Left renal pelvis (tissue), 4 donors: Measurements from ENCODE around the gene NMT1. TPM values are rescaled to one million over a fixed set of nuclear protein-coding genes. Genes with fewer than 3 reads are reported as not detected.

Experiments
- DNase-seq, 4 donors: peaks; one replicate each; pipeline ENCODE4 v3.0.0-alpha.2; 2013; ENCODE audit warnings: low read depth in 4 of 4, low spot score in 3 of 4
- polyA plus RNA-seq, 4 donors: library from polyadenylated mRNA; unstranded; fragments of 120-200 nt; gene quantifications; one replicate each; pipeline ENCODE4 v1.2.1, GENCODE V29; 2013; ENCODE audit not compliant: insufficient read length in 4 of 4

Gene NMT1
- polyA plus RNA-seq, 4 donors: 53.6 to 83.3 (median 65.3) TPM

DNA sequence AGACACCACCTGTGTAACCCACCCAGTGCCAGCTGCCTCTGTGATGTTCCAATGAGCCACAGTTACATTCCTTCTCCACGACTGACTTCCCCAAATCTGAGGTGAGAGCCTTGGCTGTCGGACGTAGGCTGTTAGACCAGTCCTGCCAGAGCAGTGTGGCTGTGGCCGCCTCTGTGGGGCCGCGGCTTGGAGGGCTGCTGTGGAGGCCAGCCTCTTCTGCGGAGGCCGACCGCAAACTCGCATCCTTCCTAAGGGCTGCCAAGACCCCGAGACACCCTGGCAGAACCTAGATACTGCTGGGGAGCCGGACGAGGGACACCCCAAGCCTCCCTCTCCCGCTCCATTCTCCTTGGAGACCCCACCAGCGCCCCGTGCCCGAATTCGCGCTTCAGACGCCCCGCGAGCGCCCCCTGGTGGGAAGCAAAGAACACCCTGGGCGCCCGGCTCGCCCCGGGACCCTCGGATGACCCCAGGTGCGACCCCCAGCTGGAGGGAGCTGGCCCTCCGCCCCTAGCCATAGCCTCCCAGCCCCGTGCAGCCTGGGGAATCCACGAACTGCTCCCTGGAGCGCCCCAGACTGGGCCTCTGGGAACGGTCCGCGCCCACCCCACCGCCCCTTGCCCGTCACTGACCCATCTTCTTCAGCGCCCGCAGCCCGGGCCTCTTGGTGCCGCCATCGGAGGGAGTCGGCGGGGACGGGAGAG, 70.7 kb downstream of the NMT1 start:
- no peak for DNase-seq

DNA sequence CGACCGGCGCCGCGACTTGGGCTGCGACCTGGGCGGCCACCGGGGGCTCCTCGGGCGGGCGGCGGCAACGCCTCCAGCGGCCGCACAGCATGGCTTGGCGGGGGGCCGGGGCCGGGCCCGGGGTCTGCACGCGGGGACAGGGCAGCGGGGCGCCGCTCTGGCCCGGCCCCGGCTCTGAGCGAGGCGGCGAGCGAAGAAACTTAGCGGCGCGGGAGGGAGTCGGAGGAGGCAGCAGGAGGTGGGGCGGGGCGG, 71.1 kb downstream of the NMT1 start, which contains the start of gene PLCD3:
Gene PLCD3, minus strand, starts transcription at position 196 of the 252 bp plus-strand sequence. Its CDS starts 105 bp downstream, at position 91.
- DNase-seq: no peak

DNA sequence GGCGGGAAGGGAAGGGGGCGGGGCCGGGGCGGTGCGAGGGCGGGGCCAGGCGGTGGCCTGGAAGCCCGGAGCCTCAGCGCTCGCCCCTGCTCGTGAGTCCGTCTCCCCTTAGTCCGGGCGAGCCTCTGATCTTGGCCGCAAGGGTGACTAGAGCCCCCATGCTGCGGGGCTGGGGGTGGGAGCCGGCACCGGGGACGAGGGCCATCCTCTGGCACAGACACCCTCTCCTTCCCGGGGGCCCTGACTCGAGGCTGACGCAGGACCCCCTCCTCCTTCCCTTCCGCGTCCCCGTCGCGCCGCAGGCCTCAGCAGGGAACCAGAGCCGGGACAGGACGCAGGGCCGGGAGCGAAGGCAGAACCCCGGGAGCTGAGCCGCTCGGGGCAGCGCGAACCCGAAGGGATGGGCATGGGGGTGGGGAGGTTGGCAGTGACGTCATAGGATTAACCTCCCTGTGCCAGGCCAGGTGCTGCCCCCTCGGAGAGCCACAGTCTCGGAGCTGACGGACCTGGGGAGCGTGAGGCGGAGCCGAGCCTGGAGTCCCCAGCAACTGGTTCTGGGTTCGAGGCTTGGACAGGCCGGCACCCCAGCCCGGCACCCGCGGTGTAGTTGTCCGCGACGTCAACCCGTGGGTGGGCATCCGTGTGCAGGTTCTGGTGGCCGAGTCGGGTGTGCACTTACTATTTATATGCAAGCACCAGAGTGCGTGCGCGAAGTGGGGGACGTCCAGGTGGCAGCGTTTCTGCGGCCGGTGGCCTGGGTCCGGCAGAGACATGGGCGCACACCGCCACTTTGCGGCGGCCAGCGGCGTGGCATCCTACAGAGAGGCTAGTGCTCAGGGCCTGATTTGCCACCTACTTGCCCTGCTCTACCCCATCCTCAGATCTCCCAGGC, 71.7 kb downstream of the NMT1 start:
- peak in 1 of 4 donors; percentile 62 for DNase-seq

DNA sequence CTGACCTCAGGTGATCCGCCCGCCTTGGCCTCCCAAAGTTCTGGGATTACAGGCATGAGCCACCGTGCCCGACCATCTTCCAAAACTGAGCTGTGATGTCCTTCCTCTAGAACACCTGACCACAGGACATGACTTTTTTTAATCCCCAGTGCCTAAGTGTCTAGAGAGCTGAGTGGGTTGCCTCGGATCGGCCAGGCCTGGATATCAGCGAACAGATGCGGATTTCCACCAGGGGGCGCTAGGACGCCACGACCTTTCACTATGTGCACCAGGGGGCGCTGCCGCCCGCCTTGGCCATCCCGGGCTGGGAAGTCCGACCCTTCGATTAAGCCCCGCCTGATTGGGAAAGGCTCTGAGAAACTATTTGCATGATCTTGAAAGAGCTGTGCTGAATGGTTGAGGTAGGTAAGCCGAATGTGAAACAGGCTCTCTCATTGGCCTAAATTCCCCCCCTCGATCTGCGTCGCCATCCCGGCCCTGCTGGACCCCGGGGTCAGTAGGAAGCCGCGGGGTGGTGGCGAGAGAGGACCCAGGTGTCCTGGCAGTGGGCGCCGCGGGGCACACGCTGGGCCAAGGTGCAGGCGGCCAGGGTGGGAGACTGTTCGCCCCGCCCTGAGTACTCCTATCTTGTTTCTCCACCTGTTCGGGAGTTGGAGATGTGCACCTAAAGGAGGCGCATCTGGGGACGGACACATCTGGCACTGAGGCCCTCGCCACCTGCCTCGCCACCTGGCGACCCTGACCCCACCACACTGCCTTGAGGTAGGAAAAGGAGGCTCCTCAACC, 74.3 kb downstream of the NMT1 start, which contains the start of gene ACBD4:
Gene ACBD4, plus strand, starts transcription at position 496 of the 786 bp plus-strand sequence. CDS start 458 bp downstream, outside the sequence.
- DNase-seq: peak; percentile 89 to 94 (median 92)

DNA sequence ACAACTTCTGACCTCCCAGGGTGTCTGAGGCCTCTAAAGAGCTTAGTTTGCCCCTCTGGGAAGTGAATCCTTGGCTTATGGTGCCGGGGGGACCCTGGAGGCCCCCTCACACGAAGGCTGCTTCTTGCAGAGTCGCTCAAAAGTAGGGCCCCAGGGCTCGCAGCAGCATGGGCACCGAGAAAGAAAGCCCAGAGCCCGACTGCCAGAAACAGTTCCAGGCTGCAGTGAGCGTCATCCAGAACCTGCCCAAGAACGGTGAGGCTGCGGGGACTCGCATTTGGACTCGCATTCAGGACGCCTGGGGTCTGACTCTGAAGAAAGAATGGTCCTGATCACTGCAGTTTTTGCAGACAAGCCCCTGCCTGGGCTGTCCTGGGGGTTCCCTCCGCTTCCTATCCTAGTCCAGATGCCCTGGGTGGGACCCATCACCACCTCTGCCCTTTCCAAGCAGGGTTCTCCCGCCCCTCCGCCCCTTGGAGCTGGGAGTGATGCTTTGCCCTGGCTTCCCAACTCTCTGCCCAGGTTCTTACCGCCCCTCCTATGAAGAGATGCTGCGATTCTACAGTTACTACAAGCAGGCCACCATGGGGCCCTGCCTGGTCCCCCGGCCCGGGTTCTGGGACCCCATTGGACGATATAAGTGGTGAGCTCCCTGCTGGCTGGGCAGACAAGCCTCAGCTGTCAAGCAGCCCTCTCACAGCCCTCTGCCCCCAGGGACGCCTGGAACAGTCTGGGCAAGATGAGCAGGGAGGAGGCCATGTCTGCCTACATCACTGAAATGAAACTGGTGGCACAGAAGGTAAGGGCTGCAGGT, 75.1 kb downstream of the NMT1 start:
- DNase-seq: no peak

DNA sequence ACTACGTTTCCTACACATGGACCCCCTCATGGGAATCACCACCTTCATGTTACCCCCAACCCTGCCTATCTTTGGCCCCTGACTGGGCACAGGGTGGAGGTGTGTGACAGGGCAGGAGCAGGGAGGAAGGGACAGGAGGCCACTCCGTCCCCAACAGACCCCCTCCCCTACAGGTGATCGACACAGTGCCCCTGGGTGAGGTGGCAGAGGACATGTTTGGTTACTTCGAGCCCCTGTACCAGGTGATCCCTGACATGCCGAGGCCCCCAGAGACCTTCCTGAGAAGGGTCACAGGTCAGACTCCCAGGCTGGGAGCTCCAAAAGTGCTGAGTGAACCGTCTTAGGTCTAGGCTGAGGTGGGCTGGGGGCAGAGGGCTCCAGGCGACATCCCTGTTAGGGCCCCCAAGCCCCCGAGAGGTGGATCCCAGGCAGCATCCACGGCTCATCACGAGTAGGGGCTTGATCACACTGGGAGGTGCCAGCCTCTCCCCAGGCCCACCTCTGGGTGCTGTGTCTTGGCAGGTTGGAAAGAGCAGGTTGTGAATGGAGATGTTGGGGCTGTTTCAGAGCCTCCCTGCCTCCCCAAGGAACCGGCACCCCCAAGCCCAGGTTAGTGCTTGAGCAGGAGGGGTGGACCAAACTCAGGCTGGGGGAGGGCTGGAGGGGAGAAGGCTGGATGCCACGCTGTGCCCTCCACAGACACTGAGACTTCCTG, 75.9 kb downstream of the NMT1 start:
- DNase-seq: no peak

DNA sequence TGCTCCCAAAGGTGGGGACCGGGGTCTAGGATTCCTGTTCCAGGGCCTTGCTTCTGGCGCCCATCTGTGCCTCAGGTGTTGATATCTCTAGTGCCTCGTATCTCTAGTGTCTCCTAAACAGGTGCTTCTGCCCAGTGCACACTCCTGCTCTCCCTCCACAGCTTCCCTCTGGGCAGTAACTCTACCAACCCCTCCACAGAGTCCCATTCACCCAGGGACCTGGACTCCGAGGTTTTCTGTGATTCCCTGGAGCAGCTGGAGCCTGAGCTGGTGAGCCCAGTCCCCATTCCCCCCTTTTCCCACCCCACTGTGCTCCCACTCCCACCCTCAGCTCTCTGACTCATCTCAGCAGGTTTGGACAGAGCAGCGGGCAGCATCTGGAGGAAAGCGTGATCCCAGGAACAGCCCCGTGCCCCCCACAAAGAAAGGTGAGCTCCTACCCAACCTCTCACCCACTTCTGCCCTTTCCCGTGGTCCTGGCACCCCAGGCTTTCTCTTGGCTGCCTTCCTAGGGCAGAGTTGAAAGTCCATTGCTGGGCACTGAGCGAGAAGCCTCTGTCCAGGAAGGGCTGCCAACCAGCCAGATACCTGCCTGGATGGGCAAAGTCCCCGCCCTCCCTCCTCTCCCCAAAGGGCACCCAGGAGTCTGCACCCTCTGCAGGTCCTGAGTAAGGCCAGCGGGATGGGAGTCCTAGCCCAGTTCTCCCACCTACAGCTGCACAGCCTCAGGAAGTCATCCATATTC, 76.6 kb downstream of the NMT1 start:
- no peak for DNase-seq

DNA sequence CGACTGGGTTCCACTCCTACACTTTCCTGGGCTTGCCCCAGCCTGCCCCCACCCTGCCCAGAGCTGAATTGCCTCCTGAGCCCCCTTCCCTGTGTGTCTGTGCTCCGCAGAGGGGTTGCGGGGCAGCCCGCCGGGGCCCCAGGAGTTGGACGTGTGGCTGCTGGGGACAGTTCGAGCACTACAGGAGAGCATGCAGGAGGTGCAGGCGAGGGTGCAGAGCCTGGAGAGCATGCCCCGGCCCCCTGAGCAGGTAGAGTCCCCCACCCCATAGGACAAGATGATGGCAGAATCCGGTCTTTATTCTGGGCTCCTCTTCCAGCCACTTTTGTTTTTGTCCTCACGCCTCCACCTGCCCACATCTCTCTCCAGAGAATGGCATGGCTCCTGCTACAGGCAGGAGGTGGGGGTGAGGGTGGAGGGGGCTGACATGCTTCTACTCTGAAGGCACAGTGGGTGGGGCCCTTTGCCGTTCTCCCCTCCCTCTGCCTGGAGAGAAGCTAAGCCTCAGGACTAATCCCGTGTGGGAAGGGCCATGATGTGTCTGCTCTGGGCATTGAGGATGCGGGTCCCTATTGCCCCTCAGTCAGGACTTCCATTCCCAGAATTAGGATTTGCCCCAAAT, 77.9 kb downstream of the NMT1 start:
- no peak for DNase-seq

DNA sequence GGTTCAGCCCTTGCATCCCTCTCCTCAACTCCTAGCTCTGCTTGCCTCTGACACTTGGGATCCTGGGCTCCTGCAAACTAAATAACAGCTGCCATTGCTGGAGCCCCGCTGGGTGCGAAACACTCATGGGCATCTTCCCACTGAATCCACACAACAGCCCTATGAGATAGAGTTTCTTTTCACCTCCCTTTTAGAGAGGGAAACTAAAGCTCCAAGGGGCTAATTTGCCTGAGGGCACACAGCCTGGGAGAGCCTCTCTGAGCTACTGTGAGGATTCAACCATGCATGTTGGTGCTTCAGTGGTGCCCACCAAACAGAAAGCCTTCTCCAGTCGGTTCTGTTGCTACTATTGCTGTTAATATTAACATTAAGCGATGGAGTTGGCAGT, 78.4 kb downstream of the NMT1 start:
- DNase-seq: no peak

DNA sequence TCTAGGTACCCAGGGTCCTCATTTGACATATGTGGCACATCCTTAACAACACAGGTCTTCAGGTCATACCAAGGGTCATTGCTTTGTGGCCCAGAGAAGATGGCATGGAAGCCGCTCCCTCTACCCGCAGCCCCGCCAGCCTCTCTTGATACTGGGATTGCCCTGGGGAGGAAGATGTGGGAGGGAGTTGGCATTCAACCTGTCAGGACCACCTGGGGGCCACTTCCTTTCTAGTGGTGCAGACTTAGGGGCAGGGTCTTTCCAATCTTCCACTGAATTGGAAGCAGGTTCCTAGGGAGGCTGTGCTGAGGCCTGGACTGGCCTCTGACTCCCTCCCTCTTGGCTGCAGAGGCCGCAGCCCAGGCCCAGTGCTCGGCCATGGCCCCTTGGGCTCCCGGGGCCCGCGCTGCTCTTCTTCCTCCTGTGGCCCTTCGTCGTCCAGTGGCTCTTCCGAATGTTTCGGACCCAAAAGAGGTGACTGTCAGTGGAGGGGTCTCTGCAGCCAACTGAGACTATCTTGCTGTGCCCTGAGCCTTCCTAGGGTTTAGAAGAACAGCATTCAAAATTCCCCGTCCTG, 82.1 kb downstream of the NMT1 start:
- DNase-seq: no peak

DNA sequence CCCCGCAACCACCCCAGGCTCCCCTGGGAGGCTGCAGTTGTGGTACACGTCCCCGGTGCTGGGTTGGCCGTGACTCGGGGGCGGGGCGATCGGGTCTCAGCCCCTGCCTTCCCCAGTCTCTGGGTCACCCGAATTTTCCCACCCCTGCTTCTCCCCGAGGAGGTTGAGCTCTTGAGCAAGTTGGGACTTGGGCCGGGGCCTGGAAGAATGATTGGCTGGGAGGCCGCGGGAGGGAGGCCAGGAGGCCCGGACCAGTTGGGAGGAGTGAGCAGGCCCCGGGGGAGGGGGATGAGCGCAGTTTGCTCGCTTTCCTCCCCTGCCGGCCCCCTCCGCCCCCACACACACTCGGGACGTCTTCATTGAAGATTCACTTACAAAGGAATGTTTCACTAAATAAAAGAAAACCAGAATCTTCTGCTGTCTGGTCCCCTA, 82.7 kb downstream of the NMT1 start:
- peak in 1 of 4 donors; percentile 55 for DNase-seq

DNA sequence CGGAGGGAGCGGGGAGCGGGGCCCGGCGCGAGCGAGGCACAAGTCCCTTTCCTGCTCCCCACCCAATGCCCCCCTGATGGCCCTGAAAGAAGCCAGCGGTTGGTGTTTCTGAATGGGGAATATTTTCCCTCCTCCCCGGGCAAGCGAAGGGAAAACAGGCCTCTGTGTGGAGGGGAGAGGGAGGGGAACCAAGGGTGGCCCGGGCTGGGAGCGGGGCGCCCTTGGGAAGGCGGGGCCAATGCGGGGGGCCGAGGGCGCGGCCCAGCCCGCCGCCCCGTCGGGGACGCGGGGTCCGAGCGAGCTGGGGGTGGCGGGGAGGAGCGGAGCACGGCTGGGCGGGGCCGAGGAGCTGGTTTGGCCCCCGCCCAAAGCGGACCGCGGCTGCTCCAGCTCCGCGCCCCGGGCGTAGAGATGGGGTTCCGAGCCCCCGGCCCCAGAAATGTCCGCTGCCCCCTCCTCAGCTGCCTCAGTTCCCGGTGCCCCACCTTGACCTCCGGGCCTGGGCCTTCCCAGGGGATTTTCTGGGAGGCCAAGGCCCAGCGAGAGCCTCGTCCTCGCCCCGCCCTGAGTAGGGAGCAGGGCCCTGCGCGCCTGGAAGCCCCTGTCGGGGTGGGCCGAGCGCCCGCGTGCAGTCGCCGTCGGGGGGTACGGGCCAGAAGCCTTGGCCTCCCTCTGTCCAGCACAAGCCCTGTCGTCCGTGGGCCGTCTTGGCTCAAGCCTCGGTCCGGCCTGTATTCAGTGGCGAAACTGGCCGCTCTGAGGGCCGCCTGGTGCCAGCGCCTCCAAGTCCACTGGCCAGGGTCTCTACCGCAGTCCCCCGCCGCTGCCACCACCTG, 83.3 kb downstream of the NMT1 start:
- no peak for DNase-seq

DNA sequence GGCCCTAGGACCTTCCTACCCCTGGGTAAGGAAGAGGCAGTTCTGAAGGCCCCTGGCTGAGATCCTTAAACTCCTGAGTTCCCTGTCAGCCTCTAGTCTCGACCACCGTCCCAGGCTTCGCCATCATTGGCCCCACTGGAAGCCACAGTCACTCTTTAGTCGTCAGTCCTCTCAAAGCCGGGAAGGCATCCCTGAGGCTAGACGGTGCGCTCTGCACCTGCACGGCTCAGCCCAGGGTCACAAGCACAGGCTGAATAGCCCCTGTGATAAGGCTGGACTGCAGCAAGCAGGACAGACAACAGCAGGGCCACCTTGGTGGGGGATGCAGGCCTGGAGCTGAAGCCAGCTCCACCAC, 83.9 kb downstream of the NMT1 start:
- no peak for DNase-seq

DNA sequence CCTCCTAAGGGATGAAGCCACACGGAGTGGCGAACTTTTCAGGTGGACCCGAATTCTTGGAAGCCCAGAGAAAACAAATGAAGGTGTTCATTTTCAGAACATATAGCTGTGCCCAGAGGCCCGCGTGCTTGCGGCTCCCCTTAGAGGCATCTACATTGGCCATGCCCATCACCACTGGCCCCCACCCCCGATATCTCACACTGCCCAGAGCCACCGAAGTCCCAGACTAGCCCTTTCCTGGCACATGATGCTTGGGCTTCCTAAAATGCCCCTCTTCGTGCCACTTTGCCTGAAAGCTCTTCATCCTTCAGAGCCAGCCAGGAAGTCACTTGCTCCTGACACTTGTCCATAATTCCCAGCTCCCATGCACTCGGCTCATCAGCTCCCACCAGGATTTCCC, 85.0 kb downstream of the NMT1 start:
- no peak for DNase-seq

DNA sequence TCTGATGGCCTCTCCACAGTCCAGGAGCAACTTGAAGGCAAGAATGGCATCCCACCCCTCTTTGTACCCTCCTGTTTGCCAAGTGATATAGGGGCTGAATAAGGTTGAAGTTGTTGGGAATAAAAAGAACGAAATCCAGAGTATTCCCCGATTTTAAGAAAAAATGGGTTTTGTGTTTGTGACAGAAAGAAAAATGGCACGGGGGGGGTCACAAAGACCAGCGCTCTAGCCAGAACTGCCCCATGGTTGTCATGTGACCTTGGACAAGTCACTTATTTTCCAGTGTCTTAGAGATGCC, 85.4 kb downstream of the NMT1 start:
- DNase-seq: no peak

DNA sequence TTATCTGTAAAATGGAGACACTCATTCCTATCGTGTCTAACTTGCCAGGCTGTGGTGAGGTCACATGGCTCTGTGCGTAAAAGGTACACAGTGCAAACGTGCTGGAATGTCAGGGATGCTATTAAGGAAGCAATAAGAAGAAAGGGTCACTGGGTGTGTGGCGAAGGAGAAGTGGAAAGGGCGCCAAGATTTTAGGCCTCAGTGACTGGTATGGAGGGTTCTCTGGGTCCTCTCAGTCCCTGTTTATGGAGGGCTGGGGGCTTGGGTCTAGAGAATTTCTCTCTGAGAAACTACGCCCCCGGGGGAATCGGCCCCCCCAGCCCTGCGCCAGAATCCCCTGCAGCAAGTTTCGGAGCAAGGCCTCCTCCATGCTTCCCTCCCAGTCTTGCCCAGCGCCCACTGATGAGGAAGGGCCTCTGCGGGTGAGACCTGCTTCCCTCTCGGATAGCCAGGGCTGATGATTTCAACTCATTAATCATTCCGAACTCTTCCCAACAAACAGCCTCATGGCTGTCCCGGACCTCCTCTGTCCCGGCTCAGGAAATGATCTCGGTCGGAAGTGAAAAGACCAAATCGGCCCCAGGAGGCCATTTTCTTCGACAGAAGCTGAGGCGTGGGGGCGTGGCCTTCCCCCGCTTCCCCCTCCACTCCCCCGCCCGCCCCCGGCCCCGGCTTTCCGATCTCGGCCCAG, 85.9 kb downstream of the NMT1 start:
- peak in 1 of 4 donors; percentile 75 for DNase-seq

DNA sequence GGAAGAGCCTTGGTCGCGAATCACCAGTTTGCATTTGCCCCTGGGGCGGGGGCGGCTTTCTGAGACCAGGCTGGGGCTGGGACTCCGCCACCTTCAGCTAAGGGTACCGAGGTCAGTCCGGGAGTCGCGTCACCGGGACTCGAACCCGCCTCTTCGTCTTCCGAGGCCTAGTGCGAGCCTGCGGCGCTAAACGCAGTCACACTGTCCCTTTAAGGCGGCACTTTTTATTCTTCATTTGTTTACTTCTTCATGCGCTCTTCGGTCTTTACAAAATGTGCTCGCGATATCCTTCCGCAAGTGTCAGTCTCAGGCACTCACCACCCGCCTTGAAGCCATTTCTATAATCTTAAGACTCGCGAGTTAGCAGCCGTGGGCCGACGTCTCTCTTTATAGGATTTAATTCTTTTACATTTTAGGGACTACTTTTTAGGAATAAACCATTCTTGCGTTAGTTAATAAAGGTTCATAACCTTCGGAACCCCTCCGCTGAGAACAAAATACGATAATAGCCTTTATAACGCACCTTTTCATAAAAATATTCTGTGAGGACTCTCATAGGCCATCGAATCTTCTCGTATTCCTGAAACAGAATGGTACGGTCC, 86.6 kb downstream of the NMT1 start:
- DNase-seq: peak; percentile 84 to 92 (median 91)
